Omental fat pad (tissue), 4 donors: ENCODE data around the gene DENND5A. TPM values are rescaled to one million over a fixed set of nuclear protein-coding genes. Genes with fewer than 3 reads are reported as not detected.

Source experiments
- ATAC-seq: fragments of 150-250 bp; one replicate; pipeline ENCODE4 v1.9.1; 2016; ENCODE audit warnings: mild to moderate bottlenecking, moderate library complexity; ENCODE audit not compliant: low FRiP score
- DNase-seq: peaks from one replicate; pipeline ENCODE4 v3.0.0-alpha.2; 2019; ENCODE audit warnings: low spot score
- total RNA-seq, 4 donors: library from RNA; depleted of rRNA; stranded (reverse); fragments of >200 nt; gene quantifications; one replicate each; pipeline ENCODE4 v1.1.0, GENCODE V29; 2016
- TF ChIP-seq, protein P1 (sequence below), 3 donors: fragments of 450-650 bp; IDR thresholded peaks; one replicate each; pipeline ENCODE4 v1.5.1; 2016 to 2017; ENCODE audit warnings: antibody characterized with exemption in 3 of 3, mild to moderate bottlenecking in 3 of 3, moderate library complexity in 2 of 3

The DENND5A gene
- total RNA-seq: 100 to 1,000 TPM; 113 to 163 (median 121) TPM

DNA sequence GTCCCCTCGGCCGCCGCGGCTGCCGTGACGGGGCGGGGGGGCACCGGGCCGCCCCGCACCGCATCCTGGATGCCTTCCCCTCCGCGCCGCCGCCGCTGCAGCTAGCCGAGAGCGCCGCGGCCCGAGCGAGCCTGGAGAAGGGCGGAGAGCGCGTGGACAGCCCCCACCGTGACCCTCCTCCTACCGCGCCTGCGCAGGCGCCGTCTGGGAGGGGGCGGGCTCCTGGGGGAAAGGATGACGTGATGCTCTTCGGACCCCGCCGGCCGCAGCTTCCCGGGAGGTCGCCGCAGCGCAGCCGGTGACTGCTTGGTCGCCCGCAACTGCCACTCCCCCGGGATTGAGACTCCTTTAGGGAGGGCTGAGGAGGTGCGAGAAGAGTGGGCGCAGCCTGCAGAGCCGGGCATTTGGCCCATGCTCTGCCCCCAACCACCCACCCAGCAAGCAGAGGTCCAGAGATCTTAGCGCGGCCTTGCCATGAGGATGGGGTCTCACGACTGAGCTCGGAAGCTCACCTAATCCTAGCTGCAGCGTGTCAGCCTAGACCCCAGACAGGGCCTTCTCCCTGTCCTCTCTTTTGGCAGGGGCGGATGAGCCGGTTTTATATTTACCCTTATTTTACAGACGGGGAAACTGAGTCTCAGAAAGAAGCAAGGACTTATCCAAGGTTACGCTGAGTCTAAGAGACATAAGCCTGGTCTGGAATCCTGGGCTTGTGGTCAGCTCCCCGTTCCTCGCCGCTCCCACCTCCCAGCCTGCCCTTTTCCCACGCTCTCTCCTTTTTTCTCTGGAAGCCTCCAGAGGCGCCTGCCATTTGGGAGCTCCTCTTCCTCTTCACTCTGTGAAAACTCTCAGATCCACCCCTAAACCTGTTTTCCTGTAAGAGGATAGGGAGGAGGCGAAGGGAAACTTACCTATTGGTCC, at the start of gene DENND5A:
TSS of gene DENND5A (minus strand) at position 140 of the 921 bp plus-strand sequence. CDS start 281 bp downstream, outside the sequence.
- TF ChIP-seq, protein P1, sequence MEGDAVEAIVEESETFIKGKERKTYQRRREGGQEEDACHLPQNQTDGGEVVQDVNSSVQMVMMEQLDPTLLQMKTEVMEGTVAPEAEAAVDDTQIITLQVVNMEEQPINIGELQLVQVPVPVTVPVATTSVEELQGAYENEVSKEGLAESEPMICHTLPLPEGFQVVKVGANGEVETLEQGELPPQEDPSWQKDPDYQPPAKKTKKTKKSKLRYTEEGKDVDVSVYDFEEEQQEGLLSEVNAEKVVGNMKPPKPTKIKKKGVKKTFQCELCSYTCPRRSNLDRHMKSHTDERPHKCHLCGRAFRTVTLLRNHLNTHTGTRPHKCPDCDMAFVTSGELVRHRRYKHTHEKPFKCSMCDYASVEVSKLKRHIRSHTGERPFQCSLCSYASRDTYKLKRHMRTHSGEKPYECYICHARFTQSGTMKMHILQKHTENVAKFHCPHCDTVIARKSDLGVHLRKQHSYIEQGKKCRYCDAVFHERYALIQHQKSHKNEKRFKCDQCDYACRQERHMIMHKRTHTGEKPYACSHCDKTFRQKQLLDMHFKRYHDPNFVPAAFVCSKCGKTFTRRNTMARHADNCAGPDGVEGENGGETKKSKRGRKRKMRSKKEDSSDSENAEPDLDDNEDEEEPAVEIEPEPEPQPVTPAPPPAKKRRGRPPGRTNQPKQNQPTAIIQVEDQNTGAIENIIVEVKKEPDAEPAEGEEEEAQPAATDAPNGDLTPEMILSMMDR (IDR thresholded peaks at IDR 0.05): no peak
- ATAC-seq: peak; percentile 95
- DNase-seq: peak; percentile 40

DNA sequence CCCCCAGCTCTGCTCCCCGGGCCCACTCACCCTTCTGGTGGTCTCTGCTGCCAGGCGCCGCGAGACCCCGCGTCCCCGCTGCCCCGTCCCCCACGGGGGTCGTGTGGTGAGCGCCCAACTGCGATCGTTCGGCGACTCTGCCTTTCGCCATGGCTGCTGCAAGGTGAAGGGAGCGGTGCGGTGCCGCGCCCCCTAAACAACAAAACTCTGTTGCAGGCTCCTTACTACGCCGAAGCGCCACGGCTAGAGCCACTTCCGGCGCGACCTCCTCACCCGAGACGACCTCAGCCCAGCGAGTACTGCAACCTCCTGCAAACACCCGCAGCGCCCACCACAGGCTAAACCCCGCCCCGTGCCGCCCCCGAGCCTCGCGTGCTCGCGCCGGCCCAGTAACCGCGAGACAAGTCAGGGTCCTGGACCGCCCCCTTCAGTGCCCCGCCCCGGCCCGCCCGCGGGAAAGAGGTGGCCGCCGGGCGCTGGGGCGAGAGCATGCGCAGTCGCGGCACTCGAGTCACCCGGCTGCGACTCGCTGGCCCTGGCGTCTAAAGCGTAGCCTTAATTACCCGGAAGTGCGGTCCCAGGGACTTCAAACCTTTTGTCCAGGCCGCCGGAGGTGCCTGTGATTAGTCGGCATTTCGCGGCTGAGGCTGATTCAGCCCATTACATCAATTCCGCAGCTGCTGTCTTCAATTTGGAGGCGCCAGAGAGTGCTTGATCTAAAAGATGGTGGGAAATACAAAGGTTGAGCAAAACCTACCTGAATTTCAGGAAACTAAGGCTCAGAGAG, 49.3 kb upstream of the DENND5A start, which contains the start of gene TMEM41B:
TSS of gene TMEM41B (minus strand) at position 303 of the 787 bp plus-strand sequence. CDS start at position 151, 152 bp downstream.
- peak; percentile 99 for ATAC-seq
- TF ChIP-seq, protein P1 (IDR thresholded peaks at IDR 0.05): no peak
- DNase-seq: peak; percentile 93

DNA sequence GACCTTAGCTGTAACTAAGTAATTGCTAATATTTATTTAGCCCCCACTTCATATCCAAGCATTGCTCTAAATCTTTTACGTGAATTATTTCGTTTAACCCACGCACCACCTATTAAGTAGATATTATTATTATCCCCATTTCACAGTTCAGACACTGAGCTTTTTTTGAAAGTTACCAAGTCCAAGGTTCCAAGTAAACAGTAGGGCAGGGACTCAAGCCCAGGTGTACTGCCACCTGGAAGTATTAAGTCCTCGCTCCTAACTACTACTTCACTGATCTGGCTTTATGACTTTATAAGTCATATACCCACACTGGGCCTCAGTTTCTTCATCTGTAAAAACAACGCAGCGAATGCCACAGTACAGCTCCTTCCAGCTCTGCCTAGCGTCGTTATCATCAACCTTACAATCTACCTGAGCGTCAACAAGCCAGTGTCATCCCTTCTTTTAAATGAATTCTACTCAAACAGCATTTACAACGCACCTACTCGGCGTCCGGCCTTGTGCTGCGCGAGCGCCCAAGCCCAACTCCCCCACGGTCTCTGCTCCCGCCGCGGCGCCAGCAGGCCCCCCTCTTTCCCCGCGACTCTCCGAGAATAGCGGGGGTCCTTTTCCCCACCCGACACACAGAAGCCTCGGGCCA, 48.6 kb upstream of the DENND5A start:
- DNase-seq (no peak), ATAC-seq (peak; percentile 17)
- TF ChIP-seq, protein P1 (IDR thresholded peaks at IDR 0.05): no peak

DNA sequence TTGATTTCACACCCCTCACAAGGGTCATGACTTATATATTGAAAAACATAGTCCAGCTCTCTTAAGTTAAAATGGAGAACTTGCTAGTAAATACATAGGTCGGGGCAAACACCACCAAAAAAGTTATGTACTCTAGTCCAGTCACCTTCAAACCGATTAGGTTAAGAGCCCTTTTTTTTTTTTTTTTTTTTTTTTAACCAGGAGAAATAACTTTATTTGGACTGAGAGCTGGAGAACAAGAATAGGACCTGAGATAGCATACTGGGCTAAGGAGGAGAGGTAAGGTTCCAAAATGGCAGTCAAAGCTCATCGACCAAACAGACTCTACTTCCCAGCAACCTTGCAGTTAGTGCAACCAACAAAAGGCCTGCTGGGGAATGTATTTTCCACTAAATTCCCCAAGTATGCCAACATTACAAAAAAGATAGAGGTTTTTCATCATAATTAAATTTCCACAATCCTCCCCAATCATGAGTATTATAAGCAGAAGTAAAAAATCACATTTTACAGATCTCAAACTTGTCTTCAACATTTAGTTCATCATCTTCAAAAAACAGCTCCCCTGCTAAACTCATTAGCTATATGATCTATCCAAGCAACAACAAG, 45.4 kb upstream of the DENND5A start:
- TF ChIP-seq, protein P1 (IDR thresholded peaks at IDR 0.05): no peak
- ATAC-seq: no peak
- DNase-seq: no peak

DNA sequence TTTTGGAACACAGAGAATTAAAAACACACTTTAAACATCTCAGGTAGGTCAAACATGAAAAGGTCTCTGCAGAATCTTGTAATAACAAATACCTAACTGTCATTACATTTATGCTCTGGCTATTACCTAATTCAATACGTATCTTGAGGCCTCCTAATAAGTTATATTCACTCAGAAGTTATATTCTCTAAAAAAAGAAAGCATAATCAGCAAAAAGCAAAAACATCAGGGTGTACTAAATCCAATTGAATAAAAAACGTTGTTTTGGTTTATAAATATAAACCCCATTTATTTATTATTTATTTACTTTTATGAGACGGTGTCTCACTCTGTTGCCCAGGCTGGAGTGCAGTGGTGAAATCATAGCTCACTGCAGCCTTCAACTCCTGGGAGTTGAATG, 39.0 kb upstream of the DENND5A start:
- ATAC-seq (no peak), DNase-seq (no peak)
- TF ChIP-seq, protein P1 (IDR thresholded peaks at IDR 0.05): no peak

DNA sequence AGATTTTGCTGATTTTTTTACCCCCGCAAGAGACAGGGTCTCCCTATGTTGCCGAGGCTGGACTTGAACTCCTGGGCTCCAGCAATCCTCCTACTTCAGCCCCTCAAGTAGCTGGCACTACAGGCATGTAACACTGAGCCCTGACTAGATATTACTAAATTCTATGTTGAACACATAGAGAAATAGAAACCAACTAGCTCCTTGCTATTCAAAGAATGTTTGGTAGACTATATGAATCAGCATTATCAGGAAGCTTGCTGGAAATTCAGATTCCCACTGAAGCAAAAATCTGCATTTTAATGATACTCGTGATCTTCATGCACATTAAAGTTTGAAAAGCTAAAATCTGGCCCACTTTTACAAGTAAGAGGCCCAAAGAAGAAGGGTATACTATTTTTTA, 37.3 kb upstream of the DENND5A start:
- TF ChIP-seq, protein P1 (IDR thresholded peaks at IDR 0.05): no peak
- DNase-seq (no peak), ATAC-seq (no peak)
